ENCODE results near the gene SYCP2L.
A peak's percentile ranks its signal among the peaks of the same experiment; 100 is the strongest.
"Not testable (repeated sequence)": the region's sequence is repeated elsewhere in the genome, so short reads cannot be mapped to it uniquely, and the experiment has no call there.

The SYCP2L gene

DNA sequence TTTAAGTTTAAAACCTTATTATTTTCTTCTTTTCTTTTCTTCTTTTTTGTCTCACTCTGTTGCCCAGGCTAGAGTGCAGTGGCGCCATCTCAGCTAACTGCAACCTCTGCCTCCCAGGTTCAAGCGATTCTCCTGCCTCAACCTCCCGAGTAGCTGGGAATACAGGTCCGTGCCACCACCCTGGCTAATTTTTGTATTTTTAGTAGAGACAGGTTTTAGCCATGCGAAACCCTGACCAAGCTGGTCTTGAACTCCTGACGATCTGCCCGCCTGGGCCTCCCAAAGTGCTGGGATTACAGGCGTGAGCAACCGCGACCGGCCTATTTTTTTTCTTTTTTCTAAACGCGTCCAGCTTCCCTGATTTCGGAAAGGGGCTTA lies 4.6 kb upstream of the SYCP2L start:
- DNase-seq = not testable (repeated sequence)

DNA sequence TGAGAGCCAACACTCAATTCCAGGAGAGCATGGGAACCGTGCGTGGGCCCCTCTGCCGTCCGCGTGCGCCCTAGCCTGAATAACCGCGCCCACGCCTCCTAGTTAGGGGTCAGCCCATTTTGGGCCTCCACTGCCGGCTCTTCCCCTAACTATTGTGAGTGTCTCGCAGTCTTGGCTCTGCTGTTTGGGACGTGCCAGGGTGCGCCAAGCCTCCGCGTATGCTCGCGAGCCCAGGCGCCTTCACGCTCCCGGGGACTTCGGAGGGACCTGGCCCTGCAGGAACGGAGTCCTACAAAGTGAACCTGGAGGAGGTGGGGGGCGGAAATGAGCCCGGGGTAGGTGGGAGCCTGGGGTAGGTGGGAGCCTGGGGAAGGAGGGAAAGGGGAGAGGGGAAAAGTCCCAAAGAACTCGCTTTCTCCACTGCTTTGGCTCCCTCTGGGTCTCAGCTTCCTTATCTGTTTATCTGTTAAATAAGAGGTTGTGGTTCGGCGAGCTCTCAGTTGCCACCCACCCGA lies 4.1 kb upstream of the SYCP2L start:
- no peak for DNase-seq

DNA sequence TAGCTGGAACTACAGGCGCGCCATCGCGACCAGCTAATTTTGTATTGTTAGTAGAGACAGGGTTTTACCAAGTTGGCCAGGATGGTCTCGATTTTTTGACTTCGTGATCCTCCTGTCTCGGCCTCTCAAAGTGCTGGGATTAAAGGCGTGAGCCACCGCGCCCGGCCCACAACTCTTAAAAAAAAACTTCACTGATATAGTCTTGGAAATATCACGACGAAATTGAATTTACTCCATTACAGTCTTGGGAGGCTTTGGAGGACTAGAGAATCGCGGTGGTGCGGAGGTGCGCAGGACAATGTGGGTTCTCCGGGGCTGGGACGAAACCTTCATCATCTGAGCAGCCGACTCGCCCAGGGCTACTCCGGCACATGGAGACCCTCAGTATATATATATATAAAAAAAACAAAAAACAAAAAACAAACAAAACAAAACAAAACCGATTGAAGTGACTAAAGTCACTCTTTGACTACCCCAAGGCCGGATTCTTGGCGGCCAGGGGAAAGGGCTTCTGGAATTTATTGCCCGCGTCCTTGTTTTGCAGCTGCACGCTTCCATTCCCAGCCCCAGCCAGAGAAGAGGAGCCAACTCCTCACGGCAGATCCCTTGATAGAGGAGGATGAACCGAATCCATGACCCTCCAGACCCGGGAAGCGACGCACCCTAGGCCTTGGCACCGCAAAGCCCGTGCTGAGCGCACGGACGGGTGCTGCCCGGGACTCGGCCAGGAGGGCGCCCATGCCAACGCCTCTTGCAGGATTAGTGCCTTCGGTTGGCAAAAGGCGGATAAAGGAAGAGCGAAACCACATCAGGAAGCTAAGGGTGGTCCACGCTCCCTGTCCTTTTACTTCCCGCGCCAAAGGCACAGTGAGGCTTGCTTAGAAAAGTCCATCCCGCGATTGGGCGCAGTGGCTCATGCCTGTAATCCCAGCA lies 3.3 kb upstream of the SYCP2L start:
- DNase-seq = no peak

DNA sequence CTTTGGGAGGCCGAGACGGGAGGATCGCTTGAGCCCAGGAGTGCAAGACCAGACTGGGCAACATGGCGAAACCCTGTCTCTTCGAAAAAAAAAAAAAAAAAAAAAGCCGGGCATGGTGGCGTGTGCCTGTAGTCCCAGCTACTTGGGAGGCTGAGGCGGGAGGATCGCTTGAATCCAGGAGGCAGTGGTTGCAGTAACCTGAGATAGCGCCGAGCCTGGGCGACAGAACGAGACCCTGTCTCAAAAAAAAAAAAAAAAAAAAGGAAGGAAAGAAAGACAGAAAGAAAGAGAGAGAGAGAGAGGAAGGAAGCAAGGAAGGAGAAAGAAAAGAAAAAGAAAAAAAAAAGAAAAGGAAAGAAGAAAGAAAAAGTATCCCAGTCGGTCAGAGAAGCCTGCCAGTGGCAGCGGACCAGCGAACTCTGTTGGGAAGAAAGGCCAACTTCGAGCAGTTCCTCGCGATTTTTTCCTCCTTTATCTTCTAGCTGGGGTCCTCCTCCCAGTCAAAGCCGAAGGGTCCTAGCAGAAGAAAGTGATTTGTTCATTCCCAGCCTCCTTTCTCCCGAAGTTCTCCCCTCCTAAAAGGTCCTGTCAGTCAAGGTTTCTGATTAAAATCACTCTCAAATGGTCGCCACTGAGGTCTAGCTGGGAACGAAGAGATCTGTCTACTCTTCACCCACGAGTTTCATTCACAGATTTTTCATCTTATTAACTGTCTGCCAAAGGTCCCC lies 2.4 kb upstream of the SYCP2L start:
- DNase-seq = no peak

DNA sequence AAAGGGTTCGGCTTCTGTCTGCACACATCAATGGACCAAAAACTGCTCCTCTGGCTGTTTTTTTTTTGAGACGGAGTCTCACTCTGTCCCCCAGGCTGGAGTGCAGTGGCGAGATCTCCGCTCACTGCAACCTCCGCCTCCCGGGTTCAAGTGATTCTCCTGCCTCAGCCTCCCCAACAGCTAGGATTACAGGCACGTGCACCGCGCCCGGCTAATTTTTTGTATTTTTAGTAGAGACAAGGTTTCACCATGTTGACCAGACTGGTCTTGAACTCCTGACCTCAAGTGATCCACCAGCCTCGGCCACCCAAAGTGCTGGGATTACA lies 524 bp upstream of the SYCP2L start:
- not testable (repeated sequence) for DNase-seq

DNA sequence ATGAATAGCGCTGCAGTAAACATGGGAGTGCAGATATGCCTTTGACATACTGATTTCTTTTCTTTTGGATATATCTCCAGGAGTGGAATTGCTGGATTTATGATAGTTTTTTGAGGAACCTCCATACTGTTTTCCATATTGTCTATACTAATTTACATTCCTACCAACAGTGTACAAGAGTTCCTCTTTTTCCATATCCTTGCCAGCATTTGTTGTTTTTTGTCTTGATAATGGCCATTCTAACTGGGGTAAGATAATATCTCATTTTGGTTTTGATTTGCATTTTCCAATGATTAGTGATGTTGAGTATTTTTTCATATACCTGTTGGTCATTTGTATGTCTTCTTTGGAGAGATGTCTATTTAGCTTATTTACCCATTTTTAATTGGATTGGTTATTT lies 3.3 kb downstream of the SYCP2L start:
- DNase-seq = no peak

DNA sequence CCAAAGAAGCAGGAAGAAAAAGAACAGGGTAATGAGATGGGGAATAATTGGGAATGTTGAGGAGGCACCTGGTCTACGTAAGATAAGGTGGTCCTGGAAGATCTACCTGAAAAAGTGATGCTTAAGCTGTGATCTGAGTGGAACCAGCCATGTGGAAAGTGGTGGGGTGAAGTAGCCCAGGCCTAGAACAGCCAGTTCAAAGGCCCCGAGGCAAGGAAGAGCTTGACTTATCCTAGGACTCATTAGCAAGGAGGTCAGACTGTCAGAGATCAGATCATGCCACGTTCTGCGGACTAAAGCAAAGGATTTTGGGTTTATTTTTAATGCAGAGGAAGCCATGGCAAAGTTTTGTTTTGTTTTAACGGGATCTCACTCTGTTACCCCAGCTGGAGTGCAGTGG lies 5.1 kb downstream of the SYCP2L start:
- no peak for DNase-seq

DNA sequence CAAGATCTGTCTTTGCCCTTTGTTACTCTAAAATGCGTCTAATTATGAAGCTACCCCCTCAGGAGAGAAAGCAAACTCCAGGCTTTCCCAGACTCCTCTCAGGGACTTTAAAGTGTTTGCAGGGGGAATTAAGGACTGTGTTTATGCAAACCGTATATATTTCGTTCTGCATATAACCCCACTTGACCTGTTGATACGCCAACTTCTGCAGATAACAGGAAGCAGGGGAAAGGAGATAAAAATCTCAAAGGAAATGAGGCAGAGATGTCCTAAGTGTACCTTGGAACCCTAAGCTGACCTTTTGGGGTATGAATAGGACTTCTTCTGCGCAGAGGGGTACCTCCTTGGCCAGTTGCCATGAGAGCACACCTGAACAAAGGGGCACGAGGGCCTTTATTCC lies 8.1 kb downstream of the SYCP2L start:
- no peak for DNase-seq

DNA sequence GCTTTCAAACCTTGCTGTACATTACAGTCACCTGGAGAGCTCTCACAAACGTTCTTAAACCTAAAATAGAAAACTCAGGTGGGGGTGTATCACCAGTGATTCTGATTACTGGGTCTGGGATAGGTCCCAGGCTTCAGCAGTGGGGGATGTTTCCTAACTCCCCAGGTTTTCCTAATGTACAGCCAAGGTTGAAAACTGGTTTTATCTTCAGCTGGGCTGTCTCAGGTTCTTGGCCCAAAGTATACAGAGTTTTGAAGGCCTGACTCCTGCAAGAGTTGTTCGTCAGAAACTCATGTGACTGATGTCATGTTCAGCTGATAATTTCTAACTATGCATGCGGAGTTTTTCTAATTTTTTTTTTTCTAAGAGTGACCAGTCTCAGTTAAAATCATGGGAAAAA lies 9.8 kb downstream of the SYCP2L start:
- DNase-seq = no peak

DNA sequence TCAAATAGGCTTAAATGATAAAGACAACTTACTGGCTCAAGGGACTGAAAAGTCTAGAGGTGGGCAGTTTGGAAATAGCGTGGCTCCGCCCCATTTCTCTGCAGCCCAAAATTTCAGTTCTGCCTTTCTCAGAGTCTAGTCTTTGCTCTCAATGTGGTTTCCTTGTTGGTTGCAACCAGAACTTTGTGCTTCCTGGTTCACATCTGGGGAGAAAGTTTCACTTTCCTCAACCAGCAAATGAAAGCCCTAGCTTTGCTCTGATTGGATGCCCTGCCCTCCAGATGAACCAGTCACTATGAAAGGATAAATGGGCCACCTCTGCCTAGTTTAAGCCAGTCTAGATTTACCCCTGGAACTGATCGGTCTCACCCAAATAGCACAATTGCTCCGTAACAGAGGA lies 14.9 kb downstream of the SYCP2L start:
- DNase-seq = no peak

DNA sequence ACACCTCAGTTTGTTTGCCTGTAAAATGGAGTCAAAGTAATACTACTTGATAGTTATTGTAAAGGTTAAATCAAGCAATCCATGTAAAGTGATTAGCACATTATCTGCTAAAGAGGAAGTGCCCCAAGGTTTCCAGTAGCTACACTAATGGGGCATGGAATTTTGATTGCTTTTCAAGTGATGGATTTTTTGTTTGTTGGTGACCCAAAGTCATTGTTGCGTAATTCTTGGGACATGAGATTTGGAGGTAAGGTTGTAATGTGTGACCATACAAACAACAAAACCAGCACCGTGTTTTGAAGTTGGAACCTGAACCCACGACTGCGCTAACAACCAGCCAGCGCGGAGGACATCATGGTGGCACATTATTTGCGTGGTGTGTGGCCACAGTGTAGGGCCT lies 17.2 kb downstream of the SYCP2L start:
- DNase-seq = no peak

DNA sequence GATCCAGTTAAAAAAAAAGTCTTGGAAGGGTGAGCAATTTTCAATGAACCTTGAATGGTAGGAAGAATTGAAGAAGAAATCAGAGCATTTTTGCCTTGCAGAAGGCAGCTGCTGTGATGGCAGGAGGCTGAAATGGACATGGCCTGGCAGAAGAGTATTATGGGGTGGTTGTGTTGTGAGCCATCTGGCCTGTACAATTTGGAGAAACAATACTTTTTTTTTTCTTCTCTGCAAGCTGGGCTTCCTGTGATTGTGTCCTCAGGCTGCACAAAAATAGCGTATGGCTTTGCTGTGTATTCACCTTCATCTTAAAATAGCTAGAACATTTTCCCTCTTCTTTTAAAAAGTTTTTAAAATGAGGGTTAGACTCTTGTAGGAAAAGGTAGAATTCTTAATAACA lies 21.4 kb downstream of the SYCP2L start:
- DNase-seq = no peak

DNA sequence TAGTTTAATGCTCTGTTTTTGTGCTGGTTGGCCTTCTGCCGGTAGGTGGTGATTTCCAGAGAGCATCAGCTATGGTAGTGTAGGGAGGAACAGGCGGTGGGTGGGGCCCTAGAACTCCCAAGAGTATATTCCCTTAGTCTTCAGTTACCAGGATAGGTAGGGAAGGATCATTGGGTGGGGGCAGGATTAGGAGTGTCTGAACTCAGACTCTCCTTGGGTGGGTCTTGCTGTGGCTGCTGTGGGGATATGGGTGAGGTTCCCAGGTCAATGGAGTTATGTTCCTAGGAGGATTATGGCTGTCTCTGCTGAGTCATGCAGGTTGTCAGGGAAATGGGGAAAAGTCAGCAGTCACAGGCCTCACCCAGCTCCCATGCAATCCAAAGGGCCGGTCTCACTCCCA lies 32.7 kb downstream of the SYCP2L start:
- not testable (repeated sequence) for DNase-seq

DNA sequence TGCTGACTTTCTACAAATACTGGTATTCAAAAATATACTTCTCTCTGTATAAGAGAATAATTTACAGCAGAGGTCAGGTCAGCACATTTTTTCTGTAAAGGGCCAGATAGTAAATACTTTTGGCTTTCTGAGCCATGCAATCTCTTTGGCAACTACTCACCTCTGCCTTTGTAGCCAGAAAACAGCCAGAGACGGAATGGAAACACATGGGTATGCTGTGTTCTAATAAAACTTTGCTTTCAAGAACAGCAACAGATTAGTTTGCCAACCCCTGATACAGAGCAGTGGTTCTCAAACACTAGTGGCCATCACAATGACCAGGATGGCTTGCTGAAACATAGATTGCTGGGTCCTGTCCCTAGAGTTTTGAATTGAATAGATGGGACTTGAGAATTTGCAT lies 46.3 kb downstream of the SYCP2L start:
- DNase-seq = no peak

DNA sequence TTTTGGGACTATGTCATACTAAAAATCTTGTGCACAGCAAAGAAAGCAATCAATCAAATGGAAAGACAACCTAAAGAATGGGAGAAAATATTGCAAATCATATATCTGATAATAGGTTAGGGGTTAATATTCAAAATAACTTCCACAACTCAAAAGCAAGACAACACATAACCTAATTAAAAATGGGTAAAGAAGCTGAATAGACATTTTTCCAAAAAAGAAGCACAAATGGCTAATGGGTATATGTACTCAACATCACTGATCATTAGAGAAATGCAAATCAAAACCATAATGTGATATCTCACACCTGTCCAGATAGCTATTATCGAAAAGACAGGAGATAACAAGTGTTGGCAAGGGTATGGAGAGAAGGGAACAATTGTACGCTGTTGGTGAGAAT lies 53.0 kb downstream of the SYCP2L start:
- no peak for DNase-seq

DNA sequence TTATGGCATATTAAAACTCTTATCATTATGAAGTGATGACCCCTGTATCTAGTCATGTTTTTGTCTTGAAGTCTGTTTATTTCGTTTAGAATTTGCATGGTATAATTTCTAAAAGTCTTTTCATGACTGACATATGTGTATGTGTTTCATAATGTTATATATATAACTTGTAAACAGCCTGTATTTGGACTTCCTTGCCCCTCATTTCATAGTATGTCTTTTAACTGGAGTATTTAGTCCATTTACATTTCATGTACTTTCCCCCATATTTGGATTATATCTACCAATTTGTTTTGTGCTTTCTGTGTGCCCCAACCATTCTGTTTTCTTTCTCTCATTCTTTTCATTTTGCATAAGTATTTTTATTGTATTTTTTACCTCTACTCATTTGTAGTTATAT lies 59.0 kb downstream of the SYCP2L start:
- no peak for DNase-seq

DNA sequence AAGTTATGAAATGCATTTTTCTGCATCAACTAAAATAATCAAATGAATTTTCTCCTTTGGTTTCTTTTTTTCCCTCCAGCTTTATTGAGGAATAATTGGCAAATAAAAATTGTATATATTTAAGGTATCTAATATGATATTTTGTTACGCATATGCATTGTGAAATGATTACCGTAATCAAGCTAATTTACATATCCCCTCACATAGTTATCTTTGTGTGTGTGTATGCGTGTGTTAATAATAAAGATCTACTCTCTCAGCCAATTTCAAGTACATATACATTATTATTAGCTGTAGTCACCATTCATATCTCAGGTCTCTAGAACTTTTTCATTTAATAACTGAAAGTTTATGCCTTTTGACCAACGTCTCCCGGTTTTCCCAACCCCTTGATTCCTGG lies 61.1 kb downstream of the SYCP2L start:
- no peak for DNase-seq

DNA sequence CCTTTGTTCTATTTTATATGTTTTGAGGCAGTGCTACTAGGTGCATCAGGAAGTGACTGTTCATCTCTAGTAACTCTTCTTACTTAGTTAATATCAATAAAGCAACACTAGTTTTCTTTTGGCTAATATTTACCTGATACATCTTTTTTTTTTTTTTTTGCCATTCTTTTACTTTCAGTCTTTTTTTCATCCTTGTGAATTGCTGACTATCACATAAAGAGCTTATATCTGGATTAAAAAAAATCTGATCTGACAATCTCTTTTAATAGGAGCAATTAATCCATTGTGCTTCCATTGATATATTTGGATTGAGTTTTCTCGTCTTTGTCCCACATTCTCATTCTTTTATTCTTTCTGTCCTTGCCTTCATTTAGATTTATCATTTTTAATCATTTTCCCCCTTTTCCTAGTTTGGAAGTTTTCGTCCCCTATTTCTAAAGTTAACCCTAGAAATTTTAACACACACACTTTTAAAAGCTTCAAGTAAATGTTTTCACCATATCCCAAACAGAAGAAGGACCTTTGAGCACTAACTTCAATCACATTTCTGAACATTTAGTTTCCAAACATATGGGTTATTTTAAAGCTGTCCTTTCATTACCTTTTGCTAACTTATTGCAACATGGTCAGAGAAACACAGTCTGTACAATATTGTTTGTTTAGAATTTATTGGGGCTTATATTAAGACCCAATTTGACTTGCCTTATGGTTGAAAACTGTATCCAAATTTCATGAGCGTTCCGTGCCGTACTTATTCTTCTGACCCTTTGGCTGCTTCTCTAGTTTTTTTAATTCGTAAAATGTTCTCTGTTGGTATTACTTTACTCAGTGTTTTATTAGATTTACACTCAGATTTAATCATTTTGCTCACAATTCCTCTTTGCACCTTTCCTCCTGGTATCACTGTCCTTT lies 63.0 kb downstream of the SYCP2L start:
- DNase-seq = no peak

DNA sequence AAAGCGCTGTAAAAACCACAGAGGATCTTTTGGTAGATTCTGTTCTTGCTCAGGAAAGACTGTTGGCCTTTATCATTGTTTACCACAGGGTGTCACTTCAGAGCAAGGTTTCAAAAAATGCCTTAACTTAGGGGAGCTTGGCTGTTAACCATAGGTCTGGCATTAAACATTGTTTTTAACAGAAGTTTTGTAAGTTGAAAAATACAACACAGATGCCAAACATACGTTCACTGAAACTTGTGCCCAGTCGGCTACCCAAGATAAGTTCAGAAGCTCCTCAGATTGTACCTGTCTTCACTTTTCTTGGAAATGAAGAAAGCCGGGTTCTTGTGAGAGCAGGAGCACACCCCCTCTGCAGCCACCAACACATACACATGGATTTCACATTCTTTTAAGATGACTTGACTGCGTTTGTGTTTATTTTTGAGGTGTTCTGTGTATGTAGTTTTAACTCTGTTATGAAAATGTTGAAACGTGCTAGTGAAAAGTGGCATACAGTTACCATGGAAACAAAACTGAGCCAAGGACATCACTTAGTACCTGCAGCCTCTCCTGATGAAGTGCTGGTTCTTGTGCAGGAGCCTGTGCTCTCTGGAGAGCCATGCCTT lies 64.9 kb downstream of the SYCP2L start:
- DNase-seq = no peak

DNA sequence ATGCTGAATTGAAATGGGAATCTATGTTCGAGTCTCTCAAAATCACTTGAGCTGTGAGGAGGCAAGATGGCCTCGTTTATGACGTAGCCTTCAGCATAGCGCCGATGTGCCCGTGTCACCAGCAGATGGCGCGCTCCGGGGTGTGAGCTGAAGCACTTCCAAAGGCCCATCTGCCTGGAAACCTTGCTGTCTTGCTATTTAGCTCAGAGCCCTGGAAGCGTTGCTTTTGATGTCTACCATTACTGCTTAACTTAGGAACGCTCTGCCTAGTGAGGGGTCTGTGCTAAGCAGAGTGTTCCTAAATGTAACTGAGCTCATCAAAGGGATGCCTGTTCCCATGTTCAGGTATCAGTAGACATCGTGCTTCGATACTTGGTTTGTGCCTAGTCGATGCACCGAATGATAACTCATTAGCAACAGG lies 67.7 kb downstream of the SYCP2L start:
- peak; percentile 40 for DNase-seq

DNA sequence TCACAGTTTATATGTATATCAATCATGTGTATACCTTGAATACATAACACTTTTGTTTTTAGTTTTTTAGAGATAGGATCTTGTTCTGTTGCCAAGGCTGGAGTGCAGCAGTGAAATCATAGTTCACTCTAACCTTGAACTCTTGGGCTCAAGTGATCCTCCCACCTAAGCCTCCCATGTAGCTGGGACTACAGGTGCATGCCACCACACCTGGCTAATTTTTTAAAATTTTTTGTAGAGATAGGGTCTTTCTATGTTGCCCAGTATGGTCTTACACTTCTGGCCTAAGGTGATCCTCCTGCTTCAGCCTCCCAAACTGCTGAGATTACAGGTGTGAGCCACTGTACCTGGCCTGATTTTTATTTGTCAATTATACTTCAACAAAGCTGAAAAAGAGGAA lies 69.9 kb downstream of the SYCP2L start:
- no peak for DNase-seq

DNA sequence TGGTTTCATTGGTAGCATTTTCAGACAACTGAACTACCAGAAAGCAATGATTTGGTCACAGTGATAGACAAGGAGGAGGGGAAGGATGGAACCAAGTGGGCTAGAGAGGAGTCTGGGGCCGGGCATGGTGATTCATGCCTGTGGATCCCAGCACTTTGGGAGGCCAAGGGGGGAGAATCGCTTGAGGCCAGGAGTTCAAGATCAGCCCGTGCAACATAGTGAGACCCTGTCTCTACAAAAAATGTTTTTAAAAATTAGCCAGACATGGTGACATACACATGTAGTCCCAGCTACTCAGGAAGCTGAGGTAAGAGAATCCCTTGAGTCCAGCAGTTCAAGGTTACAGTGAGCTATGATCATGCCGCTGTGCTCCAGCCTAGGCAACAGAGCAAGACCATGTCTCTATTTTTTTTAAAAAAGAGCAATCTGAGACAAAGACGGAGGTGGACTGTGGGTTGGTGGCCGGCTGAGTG lies 70.6 kb downstream of the SYCP2L start:
- no peak for DNase-seq

DNA sequence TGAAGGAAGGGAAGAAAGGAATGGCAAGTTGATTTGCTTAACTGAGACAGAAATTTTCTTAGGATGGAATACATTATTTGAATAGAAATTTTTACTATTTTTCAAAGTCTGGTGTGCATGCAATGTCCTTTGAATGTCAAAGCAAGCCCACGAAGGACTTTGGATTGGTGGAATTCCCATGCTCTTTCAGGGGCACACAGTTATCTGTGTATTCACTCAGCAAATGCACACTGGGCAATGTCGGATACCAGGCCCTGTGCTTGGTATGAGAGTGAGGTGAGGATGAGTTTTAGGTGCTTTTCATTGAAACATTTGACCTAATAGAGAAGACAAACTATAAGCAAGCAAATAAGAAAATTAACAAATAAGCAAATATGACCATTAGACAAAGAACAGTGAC lies 73.3 kb downstream of the SYCP2L start:
- DNase-seq = no peak

Data from stimulated activated naive CD4-positive, alpha-beta T cell treated with Interleukin-2 at 50 U/mL for 16 hours (primary cell).